ENCODE measurements around the gene BMAL2.

The BMAL2 gene

GRCh38 chr12:27332714-27333402, at the start of gene BMAL2:
Gene BMAL2 (plus strand): TSS chr12:27332836. CDS start chr12:27333073, 237 bp downstream.
- no peak for DNase-seq

- DNase-seq = no peak
These were observed 48.6 kb upstream of the BMAL2 start for GRCh38 chr12:27284021-27284420.

- DNase-seq = no peak
These were observed 47.9 kb upstream of the BMAL2 start for GRCh38 chr12:27284751-27285150.

- no peak for DNase-seq
These were observed 47.2 kb upstream of the BMAL2 start for GRCh38 chr12:27285403-27285802.

GRCh38 chr12:27289414-27289813, 43.2 kb upstream of the BMAL2 start:
- no peak for DNase-seq

- DNase-seq = no peak
These were observed 42.0 kb upstream of the BMAL2 start for GRCh38 chr12:27290501-27291168.

- no peak for DNase-seq
These were observed 40.8 kb upstream of the BMAL2 start for GRCh38 chr12:27291862-27292261.

GRCh38 chr12:27292718-27293117, 39.9 kb upstream of the BMAL2 start:
- no peak for DNase-seq

- DNase-seq = no peak
These were observed 39.2 kb upstream of the BMAL2 start for GRCh38 chr12:27293463-27293862.

- DNase-seq = no peak
These were observed 36.0 kb upstream of the BMAL2 start for GRCh38 chr12:27296674-27297073.

- no peak for DNase-seq
These were observed 35.1 kb upstream of the BMAL2 start for GRCh38 chr12:27297566-27297965.

- DNase-seq = no peak
These were observed 33.5 kb upstream of the BMAL2 start for GRCh38 chr12:27299102-27299501.

GRCh38 chr12:27300226-27300625, 32.4 kb upstream of the BMAL2 start:
- no peak for DNase-seq

- DNase-seq = no peak
These were observed 29.2 kb upstream of the BMAL2 start for GRCh38 chr12:27303139-27304111.

GRCh38 chr12:27304856-27305255, 27.8 kb upstream of the BMAL2 start:
- no peak for DNase-seq

GRCh38 chr12:27305673-27306456, 26.8 kb upstream of the BMAL2 start:
- DNase-seq = no peak

- DNase-seq = no peak
These were observed 23.2 kb upstream of the BMAL2 start for GRCh38 chr12:27309293-27309994.

GRCh38 chr12:27309995-27310315, 22.7 kb upstream of the BMAL2 start:
- no peak for DNase-seq

GRCh38 chr12:27316947-27317346, 15.7 kb upstream of the BMAL2 start:
- DNase-seq = no peak

- DNase-seq = no peak
These were observed 13.2 kb upstream of the BMAL2 start for GRCh38 chr12:27319409-27319808.

GRCh38 chr12:27319848-27320247, 12.8 kb upstream of the BMAL2 start:
- DNase-seq = no peak

- no peak for DNase-seq
These were observed 8.1 kb upstream of the BMAL2 start for GRCh38 chr12:27324530-27324929.

Data from NCI-H2081 treated with DMSO at 0.1 percent for 48 hours (cell line).